Measurements from ENCODE around the gene CDKAL1.

The CDKAL1 gene

DNA sequence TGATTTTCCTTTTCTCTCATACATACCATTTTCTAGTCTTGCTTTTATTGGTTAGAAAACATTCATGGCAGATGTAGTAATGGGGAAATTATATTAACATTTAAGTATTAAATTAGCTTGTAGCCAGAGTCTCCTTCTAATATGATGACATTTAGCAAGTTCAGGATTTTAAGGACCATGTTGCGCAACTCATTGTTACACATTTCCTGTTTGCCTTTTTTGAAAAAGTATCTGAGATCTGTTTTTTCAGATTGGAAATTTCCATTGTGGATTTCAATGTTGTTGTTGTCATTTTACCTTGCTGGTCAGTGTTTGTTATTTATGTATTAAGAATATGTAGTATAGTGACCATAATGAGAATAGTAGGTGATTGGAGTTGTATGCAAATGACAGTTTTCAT, 38.7 kb downstream of the CDKAL1 start:
- no peak overlapping the region for H3K4me3 ChIP-seq (ENCODE audit: low read length)
- no peaks in the 10 kb centered on the region for H3K27me3 ChIP-seq (ENCODE audit: control insufficient read depth, insufficient read depth, low read length)
- H3K27ac ChIP-seq (ENCODE audit: low read length), result no peak overlapping the region
- no peaks in the 10 kb centered on the region for H3K4me1 ChIP-seq (ENCODE audit: control insufficient read depth, insufficient read depth, low read length)
- WGBS (ENCODE audit: insufficient coverage, insufficient read length), result no CpG with 5 or more reads among the region's 1 CpG
- no peak for DNase-seq (ENCODE audit: low read depth, low spot score)
- no peaks in the 10 kb centered on the region for H3K9me3 ChIP-seq (ENCODE audit: control insufficient read depth, insufficient read depth, low read length)
- no peaks in the 10 kb centered on the region for H3K36me3 ChIP-seq (ENCODE audit: control insufficient read depth, insufficient read depth, low read length)

DNA sequence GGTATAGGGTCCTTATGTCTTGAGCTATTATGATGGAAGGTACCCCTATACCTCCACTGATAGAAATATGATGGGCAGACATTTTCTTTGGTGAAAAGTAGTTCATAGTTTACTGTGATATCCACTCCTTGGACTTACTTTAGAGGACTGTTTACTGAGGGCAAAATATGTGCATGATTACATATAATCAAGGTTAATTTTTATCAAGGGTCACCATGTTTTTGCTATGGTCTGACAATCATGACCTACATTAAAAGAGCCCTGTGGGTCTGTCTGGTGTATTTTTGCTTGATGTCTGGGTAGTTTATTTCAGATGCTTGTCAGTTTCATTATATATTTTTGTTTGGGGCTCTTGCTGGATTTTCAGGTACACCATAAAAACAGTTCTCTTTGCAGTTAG, 40.1 kb downstream of the CDKAL1 start:
- H3K36me3 ChIP-seq (ENCODE audit: control insufficient read depth, insufficient read depth, low read length), result no peaks in the 10 kb centered on the region
- H3K27me3 ChIP-seq (ENCODE audit: control insufficient read depth, insufficient read depth, low read length), result no peaks in the 10 kb centered on the region
- no peak for DNase-seq (ENCODE audit: low read depth, low spot score)
- H3K4me1 ChIP-seq (ENCODE audit: control insufficient read depth, insufficient read depth, low read length), result no peaks in the 10 kb centered on the region
- no peak overlapping the region for H3K27ac ChIP-seq (ENCODE audit: low read length)
- no peaks in the 10 kb centered on the region for H3K9me3 ChIP-seq (ENCODE audit: control insufficient read depth, insufficient read depth, low read length)
- H3K4me3 ChIP-seq (ENCODE audit: low read length), result no peak overlapping the region

DNA sequence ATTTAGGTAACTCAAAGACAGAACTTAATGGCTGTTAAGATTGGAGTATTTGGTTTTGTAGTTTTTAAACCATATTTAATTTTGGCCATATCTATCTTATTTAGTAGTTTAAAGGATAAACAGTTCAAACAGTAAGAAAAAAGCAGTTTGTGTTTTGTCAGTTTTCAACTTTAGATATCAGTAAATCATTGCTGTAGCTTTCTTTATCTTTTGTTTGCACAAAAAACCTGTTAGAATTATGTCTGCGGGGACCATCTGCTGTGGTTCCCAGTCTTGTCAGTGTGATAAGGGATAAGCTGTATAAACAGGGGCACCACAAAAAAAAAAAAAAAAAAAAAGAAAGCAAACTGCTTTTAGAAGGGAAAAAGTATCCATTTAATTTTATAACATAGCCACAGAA, 40.9 kb downstream of the CDKAL1 start:
- Histone ChIP-seq H3K27ac (ENCODE audit: low read length) (no peak overlapping the region), H3K36me3 (ENCODE audit: control insufficient read depth, insufficient read depth, low read length) (no peaks in the 10 kb centered on the region), H3K4me3 (ENCODE audit: low read length) (no peak overlapping the region), H3K4me1 (ENCODE audit: control insufficient read depth, insufficient read depth, low read length) (no peaks in the 10 kb centered on the region), H3K27me3 (ENCODE audit: control insufficient read depth, insufficient read depth, low read length) (no peaks in the 10 kb centered on the region), H3K9me3 (ENCODE audit: control insufficient read depth, insufficient read depth, low read length) (no peaks in the 10 kb centered on the region)
- WGBS (ENCODE audit: insufficient coverage, insufficient read length), result no CpG with 5 or more reads among the region's 1 CpG
- no peak for DNase-seq (ENCODE audit: low read depth, low spot score)

- H3K36me3 ChIP-seq (ENCODE audit: control insufficient read depth, insufficient read depth, low read length), result no peaks in the 10 kb centered on the region
- no peak overlapping the region for H3K27ac ChIP-seq (ENCODE audit: low read length)
- DNase-seq (ENCODE audit: low read depth, low spot score), result no peak
- no CpG with 5 or more reads among the region's 4 CpGs for WGBS (ENCODE audit: insufficient coverage, insufficient read length)
- no peaks in the 10 kb centered on the region for H3K27me3 ChIP-seq (ENCODE audit: control insufficient read depth, insufficient read depth, low read length)
- no peaks in the 10 kb centered on the region for H3K9me3 ChIP-seq (ENCODE audit: control insufficient read depth, insufficient read depth, low read length)
- no peak overlapping the region for H3K4me3 ChIP-seq (ENCODE audit: low read length)
- H3K4me1 ChIP-seq (ENCODE audit: control insufficient read depth, insufficient read depth, low read length), result no peaks in the 10 kb centered on the region
These were observed 41.6 kb downstream of the CDKAL1 start for GRCh38 chr6:20575704-20576451.

DNA sequence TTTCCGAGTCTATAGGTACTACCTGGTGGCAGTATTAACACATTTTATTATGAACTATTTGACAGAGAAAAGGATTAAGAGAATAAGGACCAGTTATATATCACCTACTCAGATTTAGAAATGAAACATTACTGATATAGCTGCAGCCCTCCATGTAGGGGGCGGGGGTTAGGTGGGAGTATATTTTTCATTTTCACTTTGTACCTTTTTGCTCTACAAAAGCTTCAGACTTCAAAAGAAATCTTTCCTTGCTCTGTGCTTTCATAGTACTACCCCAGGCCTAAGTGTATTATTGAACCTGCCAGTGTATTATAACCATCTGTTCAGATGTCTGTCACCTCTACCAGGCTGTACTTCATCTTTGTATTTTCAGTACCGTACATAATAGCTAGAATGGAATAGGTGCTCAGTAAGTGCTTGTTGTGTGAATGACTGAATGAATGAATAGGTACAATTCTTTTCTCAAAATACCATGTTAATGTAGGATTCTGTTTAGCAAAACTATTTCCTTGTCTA, 43.0 kb downstream of the CDKAL1 start:
- Histone ChIP-seq H3K27me3 (ENCODE audit: control insufficient read depth, insufficient read depth, low read length) (no peaks in the 10 kb centered on the region), H3K9me3 (ENCODE audit: control insufficient read depth, insufficient read depth, low read length) (no peaks in the 10 kb centered on the region), H3K4me1 (ENCODE audit: control insufficient read depth, insufficient read depth, low read length) (no peaks in the 10 kb centered on the region), H3K4me3 (ENCODE audit: low read length) (no peak overlapping the region), H3K36me3 (ENCODE audit: control insufficient read depth, insufficient read depth, low read length) (no peaks in the 10 kb centered on the region), H3K27ac (ENCODE audit: low read length) (no peak overlapping the region)
- DNase-seq (ENCODE audit: low read depth, low spot score), result no peak
- WGBS (ENCODE audit: insufficient coverage, insufficient read length), result no CpG with 5 or more reads among the region's 3 CpGs

DNA sequence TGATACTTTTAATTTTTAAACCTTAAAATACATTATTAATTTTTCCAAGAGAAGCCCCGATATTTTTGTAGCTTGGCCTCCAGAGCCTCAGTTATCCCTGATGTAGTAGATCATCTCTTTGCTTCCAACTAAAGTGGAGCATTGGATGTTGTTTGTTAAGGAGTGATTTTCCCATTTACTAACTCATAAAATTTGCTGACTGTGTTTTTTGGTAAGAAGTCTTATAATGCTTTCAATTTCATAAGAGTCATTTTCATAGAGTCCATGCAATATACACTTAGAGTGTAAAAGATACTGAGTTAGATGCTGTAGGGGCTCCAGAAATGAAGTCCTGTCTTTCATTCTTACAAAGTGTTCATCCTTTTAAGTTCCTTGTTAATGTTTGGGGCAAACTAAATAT, 46.8 kb downstream of the CDKAL1 start:
- no CpG with 5 or more reads among the region's 1 CpG for WGBS (ENCODE audit: insufficient coverage, insufficient read length)
- no peaks in the 10 kb centered on the region for H3K27me3 ChIP-seq (ENCODE audit: control insufficient read depth, insufficient read depth, low read length)
- peaks cover 2% of the 10 kb centered on the region; the same call in 1 of the 2 replicates for H3K4me1 ChIP-seq (ENCODE audit: control insufficient read depth, insufficient read depth, low read length)
- H3K4me3 ChIP-seq (ENCODE audit: low read length), result no peak overlapping the region
- no peak overlapping the region for H3K27ac ChIP-seq (ENCODE audit: low read length)
- DNase-seq (ENCODE audit: low read depth, low spot score), result no peak
- no peaks in the 10 kb centered on the region for H3K36me3 ChIP-seq (ENCODE audit: control insufficient read depth, insufficient read depth, low read length)
- no peaks in the 10 kb centered on the region for H3K9me3 ChIP-seq (ENCODE audit: control insufficient read depth, insufficient read depth, low read length)

- Histone ChIP-seq H3K27ac (ENCODE audit: low read length) (no peak overlapping the region), H3K27me3 (ENCODE audit: control insufficient read depth, insufficient read depth, low read length) (no peaks in the 10 kb centered on the region), H3K9me3 (ENCODE audit: control insufficient read depth, insufficient read depth, low read length) (no peaks in the 10 kb centered on the region), H3K4me1 (ENCODE audit: control insufficient read depth, insufficient read depth, low read length) (peaks cover 2% of the 10 kb centered on the region; the same call in 1 of the 2 replicates), H3K36me3 (ENCODE audit: control insufficient read depth, insufficient read depth, low read length) (no peaks in the 10 kb centered on the region), H3K4me3 (ENCODE audit: low read length) (no peak overlapping the region)
- DNase-seq (ENCODE audit: low read depth, low spot score), result no peak
- WGBS (ENCODE audit: insufficient coverage, insufficient read length), result no CpG with 5 or more reads among the region's 4 CpGs
These were observed 48.6 kb downstream of the CDKAL1 start for GRCh38 chr6:20582586-20583443.

DNA sequence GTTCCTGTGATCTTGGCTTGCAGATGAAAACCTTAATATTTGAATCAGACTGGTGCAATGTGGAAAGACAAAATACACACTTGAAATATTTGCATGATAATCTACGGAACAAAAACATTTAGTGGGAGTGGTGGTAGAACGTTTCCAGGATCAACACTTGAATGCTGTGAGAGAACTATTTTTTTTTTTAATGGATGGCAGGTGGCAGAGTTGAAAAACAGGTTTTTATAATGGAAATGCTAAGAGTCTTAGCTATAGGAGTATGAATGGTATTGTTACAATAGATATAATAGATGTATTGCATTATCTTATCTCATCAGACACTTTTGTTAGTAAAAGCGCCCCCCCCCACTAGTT, 49.2 kb downstream of the CDKAL1 start:
- no CpG with 5 or more reads among the region's 3 CpGs for whole genome bisulfite sequencing (ENCODE audit: insufficient coverage, insufficient read length)
- H3K27me3 ChIP-seq (ENCODE audit: control insufficient read depth, insufficient read depth, low read length), result no peaks in the 10 kb centered on the region
- H3K4me1 ChIP-seq (ENCODE audit: control insufficient read depth, insufficient read depth, low read length), result peaks cover 2% of the 10 kb centered on the region; the same call in 1 of the 2 replicates
- no peak overlapping the region for H3K27ac ChIP-seq (ENCODE audit: low read length)
- DNase-seq (ENCODE audit: low read depth, low spot score), result no peak
- no peaks in the 10 kb centered on the region for H3K36me3 ChIP-seq (ENCODE audit: control insufficient read depth, insufficient read depth, low read length)
- H3K9me3 ChIP-seq (ENCODE audit: control insufficient read depth, insufficient read depth, low read length), result no peaks in the 10 kb centered on the region
- no peak overlapping the region for H3K4me3 ChIP-seq (ENCODE audit: low read length)

GRCh38 chr6:20584100-20584731, 50.0 kb downstream of the CDKAL1 start:
- Histone ChIP-seq H3K27ac (ENCODE audit: low read length) (no peak overlapping the region), H3K9me3 (ENCODE audit: control insufficient read depth, insufficient read depth, low read length) (no peaks in the 10 kb centered on the region), H3K4me1 (ENCODE audit: control insufficient read depth, insufficient read depth, low read length) (peaks cover 2% of the 10 kb centered on the region; the same call in 1 of the 2 replicates), H3K36me3 (ENCODE audit: control insufficient read depth, insufficient read depth, low read length) (no peaks in the 10 kb centered on the region), H3K4me3 (ENCODE audit: low read length) (no peak overlapping the region), H3K27me3 (ENCODE audit: control insufficient read depth, insufficient read depth, low read length) (no peaks in the 10 kb centered on the region)
- no CpG with 5 or more reads among the region's 2 CpGs for WGBS (ENCODE audit: insufficient coverage, insufficient read length)
- DNase-seq (ENCODE audit: low read depth, low spot score), result no peak

- no CpG with 5 or more reads among the region's 5 CpGs for WGBS (ENCODE audit: insufficient coverage, insufficient read length)
- H3K27ac ChIP-seq (ENCODE audit: low read length), result no peak overlapping the region
These were observed 55.0 kb downstream of the CDKAL1 start for GRCh38 chr6:20589266-20589665.

More at GRCh38 chr6:20589266-20589665, 55.0 kb downstream of the CDKAL1 start:
- H3K4me1 ChIP-seq (ENCODE audit: control insufficient read depth, insufficient read depth, low read length), result peaks cover 1% of the 10 kb centered on the region; the same call in 1 of the 2 replicates
- H3K27me3 ChIP-seq (ENCODE audit: control insufficient read depth, insufficient read depth, low read length), result no peaks in the 10 kb centered on the region
- H3K4me3 ChIP-seq (ENCODE audit: low read length), result no peak overlapping the region
- no peaks in the 10 kb centered on the region for H3K9me3 ChIP-seq (ENCODE audit: control insufficient read depth, insufficient read depth, low read length)
- DNase-seq (ENCODE audit: low read depth, low spot score), result no peak
- no peaks in the 10 kb centered on the region for H3K36me3 ChIP-seq (ENCODE audit: control insufficient read depth, insufficient read depth, low read length)

Measured in iPS DF 6.9 (cell line).